H7 (cell line): Measurements from ENCODE around the gene MRPL14. TPM values are rescaled to one million over a fixed set of nuclear protein-coding genes. Genes with fewer than 3 reads are reported as not detected.
"Not testable (repeated sequence)": the region's sequence is repeated elsewhere in the genome, so short reads cannot be mapped to it uniquely, and the experiment has no call there.

ENCODE experiments used
- DNase-seq: peaks from one replicate; pipeline ENCODE4 v3.0.0; 2012
- H3K27me3 ChIP-seq: 2 replicates; pipeline ENCODE4 v1.6.0; 2011; ENCODE audit warnings: mild to moderate bottlenecking, low read length; ENCODE audit not compliant: control insufficient read depth, insufficient read depth
- H3K36me3 ChIP-seq: replicated peaks from 2 replicates; pipeline ENCODE4 v1.5.1; 2011; ENCODE audit warnings: low read length; ENCODE audit not compliant: control insufficient read depth, insufficient read depth
- H3K4me3 ChIP-seq: 2 replicates; pipeline ENCODE4 v1.5.1; 2011; ENCODE audit warnings: low read depth, mild to moderate bottlenecking, control low read depth, low read length, moderate library complexity; ENCODE audit not compliant: insufficient read depth
- total RNA-seq: library from RNA; depleted of rRNA; stranded (reverse); fragments of >200 nt; shearing (Covaris generic); gene quantifications from 2 replicates; pipeline ENCODE4 v1.2.3, GENCODE V29; 2014

Gene MRPL14
- total RNA-seq, 1 experiment from 2014 or later: 92.0 TPM

DNA sequence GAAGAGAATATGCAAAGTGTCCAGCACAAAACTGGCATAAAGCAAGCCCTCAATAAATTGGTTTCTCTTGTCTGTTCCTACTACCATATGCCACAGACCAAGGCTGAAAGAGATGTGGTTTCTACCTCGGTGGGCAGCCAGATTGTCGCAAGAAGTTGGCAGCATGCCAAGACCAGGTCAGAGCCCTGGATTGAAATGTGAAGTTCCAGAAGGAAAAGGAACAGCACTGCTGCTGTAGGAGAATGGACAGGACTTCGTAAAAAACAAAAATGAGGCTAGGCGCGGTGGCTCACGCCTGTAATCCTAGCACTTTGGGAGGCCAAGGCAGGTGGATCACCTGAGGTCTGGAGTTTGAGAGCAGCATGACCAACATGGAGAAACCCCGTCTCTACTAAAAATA is 22.1 kb downstream of the MRPL14 start:
- DNase-seq: no peak

DNA sequence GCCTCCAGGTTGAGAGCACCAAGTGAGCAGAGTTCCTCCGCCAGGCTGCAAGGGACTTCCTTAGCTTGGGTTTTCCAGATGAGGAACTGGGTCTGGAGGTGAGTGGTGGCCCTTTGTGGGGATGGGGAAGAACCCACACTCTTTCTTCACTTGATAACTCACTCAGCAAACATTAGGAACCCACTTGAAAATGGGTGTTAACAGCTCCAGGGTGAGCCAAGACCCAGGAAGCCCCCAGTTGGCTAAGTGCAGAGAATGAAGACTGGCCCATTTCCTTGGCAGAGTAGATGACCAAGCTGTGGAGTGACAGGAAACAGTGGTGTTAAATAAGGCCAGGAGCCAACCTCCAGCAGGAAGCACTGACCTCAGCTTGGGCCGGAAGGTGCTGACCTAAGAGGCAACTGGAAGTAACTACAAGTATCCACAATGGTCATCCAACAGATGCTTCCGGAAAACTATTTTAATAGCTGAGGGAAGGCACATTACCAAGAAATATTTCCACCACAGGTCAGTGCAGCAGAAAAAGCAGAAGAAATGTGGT is 22.7 kb downstream of the MRPL14 start:
- Histone ChIP-seq H3K36me3 (peaks cover 21% of the 10 kb centered on the region), H3K4me3 (no peak overlapping the region), H3K27me3 (no peaks in the 10 kb centered on the region)
- no peak for DNase-seq

More for the DNA sequence above, 22.1 kb downstream of the MRPL14 start:
- H3K27me3 ChIP-seq: no peaks in the 10 kb centered on the region
- peaks cover 24% of the 10 kb centered on the region for H3K36me3 ChIP-seq
- H3K4me3 ChIP-seq: no peak overlapping the region

DNA sequence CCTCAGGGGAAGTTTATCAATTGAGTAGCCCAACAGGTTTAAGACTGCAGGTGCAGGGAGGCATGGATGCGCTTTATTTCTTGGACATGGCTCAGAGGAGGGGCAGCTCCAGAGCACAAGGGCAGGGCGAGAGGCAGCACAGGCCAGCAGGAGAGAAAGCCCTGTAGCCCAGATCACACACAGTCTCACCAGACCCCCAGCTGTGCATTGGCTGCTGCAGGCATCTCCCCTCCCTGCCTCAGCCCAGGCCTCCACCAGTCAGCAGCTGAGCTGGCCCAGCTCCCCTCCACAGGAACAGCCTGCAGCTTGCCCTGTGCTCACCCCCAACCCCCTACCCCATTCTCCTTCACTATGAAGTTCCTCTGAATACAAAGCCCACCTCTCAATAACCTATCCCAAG is 24.7 kb downstream of the MRPL14 start:
- DNase-seq: peak; percentile 74
- no peak overlapping the region for H3K4me3 ChIP-seq
- no peaks in the 10 kb centered on the region for H3K27me3 ChIP-seq
- H3K36me3 ChIP-seq: peaks cover 16% of the 10 kb centered on the region

DNA sequence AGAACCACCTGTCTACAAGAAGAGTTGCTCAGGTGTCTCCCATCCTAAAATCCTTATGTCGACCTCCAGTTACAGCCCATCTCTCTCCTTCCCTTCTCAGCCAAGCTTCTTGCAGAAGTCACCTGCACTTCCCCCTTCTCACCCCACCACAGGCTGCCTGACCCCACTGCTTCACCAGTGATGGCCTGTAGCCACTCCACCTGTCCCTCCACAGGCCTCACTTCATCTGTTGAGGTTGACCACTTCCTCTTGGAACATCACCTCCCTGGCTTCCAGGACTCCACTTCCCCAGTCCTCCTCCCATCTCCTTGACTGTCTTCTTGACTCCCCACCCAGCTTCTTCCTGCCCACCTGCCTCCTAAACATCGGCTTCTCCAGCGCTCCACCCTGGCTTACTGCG is 25.4 kb downstream of the MRPL14 start:
- H3K36me3 ChIP-seq: peaks cover 16% of the 10 kb centered on the region
- no peak overlapping the region for H3K4me3 ChIP-seq
- no peak for DNase-seq
- H3K27me3 ChIP-seq: no peaks in the 10 kb centered on the region

DNA sequence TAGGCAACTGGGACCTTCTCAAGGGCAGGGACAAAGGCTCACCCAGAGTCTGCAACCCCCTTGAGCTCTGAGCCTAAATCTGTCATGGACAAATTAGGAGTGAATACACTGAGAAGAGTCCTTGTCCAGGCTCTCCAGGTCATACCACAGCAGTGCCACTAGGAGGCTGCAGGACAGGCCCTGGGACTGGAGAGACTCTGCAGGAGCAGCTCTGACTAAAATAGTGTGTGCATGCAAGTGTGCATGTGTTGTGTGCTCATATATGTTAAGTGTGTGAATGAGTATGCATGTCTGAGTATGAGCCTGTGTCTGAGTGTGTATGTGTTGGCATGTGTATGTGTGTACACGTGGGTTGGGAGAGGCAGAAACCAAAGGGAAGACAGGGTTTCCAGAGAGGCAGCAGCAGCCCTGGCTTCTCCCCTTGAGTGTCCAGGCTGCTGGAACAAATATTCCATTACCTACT is 27.1 kb downstream of the MRPL14 start:
- H3K4me3 ChIP-seq: no peak overlapping the region
- DNase-seq: peak; percentile 68
- peaks cover 12% of the 10 kb centered on the region for H3K36me3 ChIP-seq
- H3K27me3 ChIP-seq: no peaks in the 10 kb centered on the region

DNA sequence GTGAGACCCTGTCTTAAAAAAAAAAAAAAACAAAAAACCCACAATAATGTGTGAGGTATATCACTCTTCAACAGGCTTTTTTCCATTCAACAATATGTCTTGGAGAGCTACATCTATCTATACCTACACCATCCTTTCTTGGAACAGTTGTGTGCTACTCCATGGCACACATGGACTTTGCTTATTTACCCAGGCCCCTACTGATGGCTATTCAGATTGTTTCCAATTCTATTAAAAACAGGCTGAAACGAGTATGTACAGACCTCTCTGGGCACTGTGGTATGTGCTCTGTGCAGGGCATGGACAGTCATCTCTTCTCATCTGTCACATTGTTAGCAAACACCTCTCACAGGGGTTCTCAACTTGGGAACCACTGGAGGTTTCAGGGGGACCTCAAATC is 28.1 kb downstream of the MRPL14 start:
- Histone ChIP-seq H3K27me3 (no peaks in the 10 kb centered on the region), H3K36me3 (peaks cover 7% of the 10 kb centered on the region), H3K4me3 (no peak overlapping the region)
- no peak for DNase-seq

DNA sequence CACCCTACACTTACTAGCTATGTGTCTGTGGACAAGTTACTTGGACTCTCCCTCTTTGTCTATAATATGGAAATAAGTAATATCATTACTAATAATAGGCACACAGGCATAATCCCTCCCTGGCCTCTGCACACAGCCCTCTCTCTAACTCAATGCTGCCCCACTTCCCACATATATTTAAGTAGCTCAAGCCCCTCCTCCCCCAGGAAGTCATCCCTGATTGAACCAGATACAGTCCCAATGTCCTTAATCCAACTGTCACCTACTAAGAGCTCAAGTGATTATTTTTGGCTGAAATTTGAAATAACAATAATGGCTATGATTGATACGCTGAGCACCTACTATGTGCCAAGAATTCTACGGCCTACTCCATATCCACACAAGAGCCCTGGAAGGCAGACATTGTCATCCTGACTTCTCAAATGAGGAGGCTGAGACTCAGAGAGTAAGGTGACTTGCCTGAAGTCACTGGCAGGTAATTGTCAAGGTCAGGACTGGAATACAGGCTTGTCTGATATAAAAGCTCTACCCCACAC is 29.4 kb downstream of the MRPL14 start:
- no peak for DNase-seq
- Histone ChIP-seq H3K36me3 (peaks cover 6% of the 10 kb centered on the region), H3K27me3 (no peaks in the 10 kb centered on the region), H3K4me3 (no peak overlapping the region)

DNA sequence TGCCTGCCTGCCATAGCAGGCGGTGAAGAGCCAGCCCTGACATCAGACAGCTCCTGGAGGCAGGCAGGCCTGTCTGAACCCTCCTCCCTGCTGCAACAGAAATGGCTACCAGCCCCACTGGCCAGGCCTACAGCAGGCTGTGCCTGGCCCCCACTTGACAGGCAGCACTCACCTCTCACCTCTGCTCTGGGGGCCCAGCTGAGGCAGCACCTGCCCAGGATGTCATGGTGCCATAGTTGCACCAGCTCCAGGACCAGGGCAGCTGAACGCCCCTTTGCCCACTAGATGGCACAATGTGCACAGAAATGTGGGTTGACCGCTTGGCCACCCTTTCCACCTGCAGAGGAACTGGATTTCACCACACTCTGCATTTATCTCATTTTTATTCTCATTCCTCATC is 30.6 kb downstream of the MRPL14 start:
- H3K4me3 ChIP-seq: no peak overlapping the region
- peaks cover 6% of the 10 kb centered on the region for H3K36me3 ChIP-seq
- H3K27me3 ChIP-seq: no peaks in the 10 kb centered on the region
- peak; percentile 87 for DNase-seq

DNA sequence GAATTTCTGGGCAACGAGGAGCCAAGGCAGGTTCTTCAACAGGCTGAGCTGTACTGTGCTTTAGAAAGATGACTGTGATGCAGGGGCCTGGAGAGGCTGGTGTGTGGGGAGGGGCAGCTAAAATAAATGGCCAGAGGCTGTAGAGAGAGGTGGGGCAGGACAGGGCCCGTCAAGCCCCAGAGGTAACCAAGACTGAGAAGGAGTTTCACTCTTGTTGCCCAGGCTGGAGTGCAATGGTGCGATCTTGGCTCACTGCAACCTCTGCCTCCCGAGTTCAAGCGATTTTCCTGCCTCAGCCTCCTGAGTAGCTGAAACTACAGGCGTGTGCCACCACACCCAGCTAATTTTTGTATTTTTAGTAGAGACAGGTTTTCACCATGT is 32.0 kb downstream of the MRPL14 start:
- H3K27me3 ChIP-seq, H3K36me3 ChIP-seq, DNase-seq, H3K4me3 ChIP-seq: not testable (repeated sequence)

DNA sequence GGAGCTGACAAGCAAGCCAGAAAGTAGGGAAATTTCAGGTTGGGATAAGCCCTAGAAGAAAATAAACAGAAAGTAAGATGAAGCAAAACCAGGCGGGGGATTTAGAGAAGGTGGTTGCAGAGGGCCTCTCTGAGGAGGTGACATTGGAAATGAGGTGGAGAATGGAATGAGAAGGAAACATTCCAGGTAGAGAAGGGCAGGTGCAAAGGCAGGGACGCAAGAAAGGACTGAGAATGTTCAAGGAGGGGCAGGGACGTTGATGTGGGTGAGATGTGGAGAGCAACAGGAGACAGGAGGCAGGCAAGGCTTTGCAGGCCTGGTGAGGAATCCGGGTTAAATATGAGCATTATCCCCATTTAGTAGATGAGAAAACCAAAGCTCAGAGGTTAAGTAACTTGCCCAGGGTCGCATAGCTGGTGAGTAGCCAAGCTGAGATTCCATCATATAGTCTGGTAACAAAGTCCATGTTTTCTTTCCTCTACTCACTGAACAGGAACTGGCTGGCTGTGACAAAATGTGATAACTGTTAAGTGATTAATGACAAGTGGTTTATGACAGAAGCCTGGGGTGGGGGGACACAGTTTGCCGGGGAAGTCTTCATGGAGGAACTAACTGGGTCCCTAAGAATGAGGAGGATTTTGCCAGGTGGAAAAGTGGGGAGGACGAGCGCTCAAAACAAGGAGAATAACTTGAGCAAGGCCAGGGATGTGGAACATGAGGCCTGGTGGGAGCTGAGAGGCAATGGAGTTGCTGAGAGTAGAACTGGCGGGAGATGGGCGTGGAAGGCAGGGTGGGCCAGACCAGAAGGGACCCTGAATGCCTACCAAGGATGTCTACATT is 32.6 kb downstream of the MRPL14 start:
- no peak for DNase-seq
- Histone ChIP-seq H3K36me3 (peaks cover 5% of the 10 kb centered on the region), H3K4me3 (no peak overlapping the region), H3K27me3 (no peaks in the 10 kb centered on the region)

DNA sequence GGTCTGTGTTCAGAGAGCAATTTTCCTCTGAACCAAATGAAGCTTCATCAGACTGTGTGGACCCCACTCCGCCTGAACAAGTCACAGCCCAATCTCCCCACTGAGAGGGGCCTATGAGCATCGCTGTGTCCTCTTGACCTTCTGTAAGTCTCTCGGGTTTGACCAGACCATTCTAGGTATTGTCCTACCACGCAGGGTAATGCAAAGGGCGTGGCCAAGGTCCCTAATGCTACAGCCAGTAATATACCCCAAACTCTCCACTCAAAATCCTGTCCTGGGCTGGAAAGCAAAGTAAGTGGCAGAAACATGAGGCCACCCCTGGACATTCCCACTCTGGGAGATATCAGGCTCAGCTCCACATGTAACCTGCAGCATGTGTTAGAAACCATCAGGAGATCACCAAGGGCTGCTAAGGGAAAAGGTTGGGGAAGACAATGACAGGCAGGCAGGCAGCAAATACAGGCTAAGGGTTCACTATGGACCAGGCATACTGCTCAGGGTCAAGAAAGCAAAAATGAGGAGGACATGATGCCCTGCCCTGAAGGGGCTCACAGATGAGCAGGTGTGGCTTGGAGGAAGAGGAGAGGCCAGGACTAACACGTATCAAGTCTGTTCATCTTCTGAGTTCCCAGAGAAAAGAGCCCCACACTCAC is 33.4 kb downstream of the MRPL14 start:
- Histone ChIP-seq H3K4me3 (no peak overlapping the region), H3K36me3 (peaks cover 5% of the 10 kb centered on the region), H3K27me3 (no peaks in the 10 kb centered on the region)
- no peak for DNase-seq

DNA sequence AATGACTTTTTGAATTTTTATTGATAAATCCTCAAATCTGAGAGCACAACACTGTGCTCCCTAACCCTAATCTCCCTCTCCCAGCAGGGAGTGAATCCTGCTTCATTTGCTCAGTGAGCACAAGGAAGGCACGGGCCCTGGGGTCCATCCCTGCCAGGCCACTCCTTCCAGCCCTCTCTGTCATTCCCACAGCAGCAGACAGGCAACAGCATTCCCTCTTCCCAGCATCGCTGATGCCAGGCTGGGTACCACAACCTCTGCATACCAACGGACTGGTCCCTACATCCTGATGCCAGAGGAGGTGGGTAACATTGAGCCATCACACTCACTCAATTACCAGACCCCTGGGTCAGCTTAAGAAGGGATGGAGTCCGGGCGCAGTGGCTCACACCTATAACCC is 34.2 kb downstream of the MRPL14 start:
- no peaks in the 10 kb centered on the region for H3K27me3 ChIP-seq
- no peak overlapping the region for H3K4me3 ChIP-seq
- H3K36me3 ChIP-seq: peaks cover 5% of the 10 kb centered on the region
- no peak for DNase-seq

DNA sequence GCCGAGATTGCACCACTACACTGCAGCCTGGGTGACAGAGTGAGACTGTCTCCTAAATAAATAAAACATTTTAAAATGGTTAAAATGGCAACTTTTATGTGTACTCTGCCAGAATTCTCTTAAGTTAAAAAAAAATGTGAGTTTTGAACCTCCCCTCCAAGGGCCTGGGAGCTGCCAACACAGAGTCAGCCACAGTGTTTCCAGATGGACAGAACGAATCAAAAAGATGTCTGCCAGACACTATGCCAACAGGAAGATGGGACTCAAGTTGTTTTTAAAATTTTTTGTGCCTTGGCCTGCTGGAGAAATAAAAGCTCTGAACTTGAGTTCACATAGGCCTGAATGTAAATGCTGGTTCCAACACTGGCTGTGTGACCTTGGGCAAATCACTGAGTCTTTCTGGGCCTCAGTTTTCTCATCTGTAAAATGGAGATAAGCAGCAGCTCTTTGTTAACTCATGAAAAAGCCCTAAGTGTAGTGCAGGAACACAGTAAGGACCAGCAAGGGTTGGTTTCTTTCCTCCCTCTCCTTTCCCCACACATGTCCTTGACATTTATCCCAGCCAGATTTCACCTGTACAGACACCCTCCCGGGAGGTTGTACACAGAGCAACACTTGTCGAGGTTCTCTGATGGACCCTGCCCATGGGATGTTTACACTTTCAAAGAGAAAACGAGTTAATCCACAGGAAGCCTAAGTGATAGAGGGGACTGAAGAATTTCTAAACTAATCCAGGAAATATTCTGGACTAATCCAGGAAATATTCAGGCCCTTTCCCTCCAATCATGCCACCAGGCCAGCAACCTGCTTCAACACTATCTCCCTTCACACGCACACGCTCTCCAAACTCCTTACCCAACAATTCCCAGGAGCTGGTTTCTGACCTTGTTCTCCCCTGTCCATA is 35.0 kb downstream of the MRPL14 start:
- Histone ChIP-seq H3K27me3 (no peaks in the 10 kb centered on the region), H3K36me3 (peaks cover 5% of the 10 kb centered on the region), H3K4me3 (no peak overlapping the region)
- DNase-seq: no peak

DNA sequence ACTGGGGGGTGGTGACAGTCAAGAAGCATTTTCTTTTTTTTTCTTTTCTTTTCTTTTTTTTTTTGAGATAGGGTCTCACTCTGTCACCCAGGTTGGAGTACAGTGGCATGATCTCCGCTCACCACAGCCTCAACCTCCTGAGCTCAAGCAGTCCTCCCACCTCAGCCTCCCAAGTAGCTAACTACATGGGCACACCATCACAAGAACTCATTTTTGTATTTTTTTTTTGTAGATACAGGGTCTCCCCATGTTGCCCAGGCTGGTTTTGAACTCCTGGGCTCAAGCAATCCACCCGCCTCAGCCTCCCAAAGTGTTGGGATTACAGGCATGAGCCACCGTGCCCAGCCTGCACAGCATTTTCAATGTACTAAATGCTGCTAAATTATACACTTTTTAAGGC is 35.9 kb downstream of the MRPL14 start:
- H3K27me3 ChIP-seq, H3K36me3 ChIP-seq, DNase-seq, H3K4me3 ChIP-seq: not testable (repeated sequence)
